HepG2 (cell line): ENCODE measurements around the gene ORC3. TPM values are rescaled to one million over a fixed set of nuclear protein-coding genes. Genes with fewer than 3 reads are reported as not detected.

ENCODE experiments used
- DMAP1 ChIP-seq: IDR thresholded peaks from 2 replicates; pipeline ENCODE4 v1.6.1; 2016
- KAT7 ChIP-seq: IDR thresholded peaks from 2 replicates; pipeline ENCODE4 v1.6.1; 2018; ENCODE audit warnings: borderline replicate concordance, missing compliant biosample characterization
- KDM3A ChIP-seq: IDR thresholded peaks from 2 replicates; pipeline ENCODE4 v1.6.1; 2018; ENCODE audit warnings: low read depth, missing compliant biosample characterization
- MTF2 ChIP-seq: sonication (generic); formaldehyde crosslinking; IDR thresholded peaks from 2 replicates; pipeline ENCODE4 v1.5.0; 2020; ENCODE audit warnings: missing genetic modification reagents, borderline replicate concordance
- SIN3B ChIP-seq: fragments of 150-350 bp; IDR thresholded peaks from 2 replicates; pipeline ENCODE4 v1.6.1; 2014; ENCODE audit warnings: low read length
- THAP11 ChIP-seq: IDR thresholded peaks from 2 replicates; pipeline ENCODE4 v1.6.1; 2016; ENCODE audit warnings: missing biosample characterization, missing genetic modification reagents
- ZEB1 ChIP-seq: IDR thresholded peaks from 2 replicates; pipeline ENCODE4 v1.6.1; 2012; ENCODE audit warnings: mild to moderate bottlenecking, low read depth, inconsistent platforms; ENCODE audit not compliant: insufficient replicate concordance
- ZFP90 ChIP-seq: sonication (generic); formaldehyde crosslinking; IDR thresholded peaks from 2 replicates; pipeline ENCODE4 v1.8.0; 2022; ENCODE audit warnings: missing genetic modification reagents, mild to moderate bottlenecking, inconsistent platforms, borderline replicate concordance
- ZMAT3 ChIP-seq: sonication (generic); formaldehyde crosslinking; conservative IDR thresholded peaks from 2 replicates; pipeline ENCODE4 v1.7.0; 2021; ENCODE audit warnings: missing genetic modification reagents
- ZNF124 ChIP-seq: sonication (generic); formaldehyde crosslinking; IDR thresholded peaks from 2 replicates; pipeline ENCODE4 v1.4.0; 2020; ENCODE audit warnings: missing genetic modification reagents
- ZNF34 ChIP-seq: sonication (generic); formaldehyde crosslinking; IDR thresholded peaks from 2 replicates; pipeline ENCODE4 v1.4.0; 2020; ENCODE audit warnings: mild to moderate bottlenecking, missing genetic modification reagents, borderline replicate concordance
- ZNF552 ChIP-seq: sonication (generic); formaldehyde crosslinking; IDR thresholded peaks from 2 replicates; pipeline ENCODE4 v1.9.0; 2022; ENCODE audit warnings: missing genetic modification reagents, mild to moderate bottlenecking, borderline replicate concordance
- ZNF616 ChIP-seq: sonication (generic); formaldehyde crosslinking; IDR thresholded peaks from 2 replicates; pipeline ENCODE4 v1.5.0; 2020; ENCODE audit warnings: low read depth, mild to moderate bottlenecking, missing genetic modification reagents
- polyA plus RNA-seq, 8 experiments: library from polyadenylated mRNA; depleted of rRNA in 3 of 8; stranded (reverse) in 7 of 8; unstranded in 1 of 8; fragments of >200 nt; fragmentation: Illumina TruSeq in 4 of 8; extraction: Trizol in 4 of 8; gene quantifications; 2 replicates each; pipeline versions ENCODE4 v1.2.1 to v1.2.3, GENCODE V29; 2011 to 2016; ENCODE audit warnings: low read depth in 4 of 8, missing spikeins in 1 of 8, mixed read lengths in 1 of 8; ENCODE audit not compliant: insufficient read depth in 1 of 8
- total RNA-seq, 5 experiments: library from RNA; depleted of rRNA; stranded (reverse); fragments of >200 nt; fragmentation: Illumina TruSeq; extraction: Trizol; gene quantifications; 2 replicates each; pipeline ENCODE4 v1.2.3, GENCODE V29; 2016; ENCODE audit warnings: low read depth in 1 of 5
- TF ChIP-seq, protein P1 (sequence below): sonication (generic); formaldehyde crosslinking; IDR thresholded peaks from 2 replicates; pipeline ENCODE4 v1.4.0; 2020; ENCODE audit warnings: low read depth, mild to moderate bottlenecking, missing genetic modification reagents
- TF ChIP-seq, protein P2 (sequence below): sonication (generic); formaldehyde crosslinking; conservative IDR thresholded peaks from 2 replicates; pipeline ENCODE4 v1.4.0; 2020; ENCODE audit warnings: missing genetic modification reagents
- TF ChIP-seq, protein P3 (sequence below): sonication (generic); formaldehyde crosslinking; IDR thresholded peaks from 2 replicates; pipeline ENCODE4 v1.4.0; 2020; ENCODE audit warnings: missing genetic modification reagents
- TF ChIP-seq, protein P4 (sequence below): sonication (generic); formaldehyde crosslinking; IDR thresholded peaks from 2 replicates; pipeline ENCODE4 v1.9.0; 2021; ENCODE audit warnings: missing genetic modification reagents, mild to moderate bottlenecking, borderline replicate concordance
- TF ChIP-seq, protein P5 (sequence below): sonication (generic); formaldehyde crosslinking; IDR thresholded peaks from 2 replicates; pipeline ENCODE4 v1.8.0; 2022; ENCODE audit warnings: missing genetic modification reagents, low read depth, mild to moderate bottlenecking, borderline replicate concordance
- TF ChIP-seq, protein P6 (sequence below): sonication (generic); formaldehyde crosslinking; IDR thresholded peaks from 2 replicates; pipeline ENCODE4 v1.9.0; 2021; ENCODE audit warnings: missing genetic modification reagents, borderline replicate concordance

The ORC3 gene
- total and polyA plus RNA-seq, 2 of the 13 experiments (the other 11 are each of a cell fraction or from before 2014, with no cell fraction given): 21.8 to 43.5 TPM

DNA sequence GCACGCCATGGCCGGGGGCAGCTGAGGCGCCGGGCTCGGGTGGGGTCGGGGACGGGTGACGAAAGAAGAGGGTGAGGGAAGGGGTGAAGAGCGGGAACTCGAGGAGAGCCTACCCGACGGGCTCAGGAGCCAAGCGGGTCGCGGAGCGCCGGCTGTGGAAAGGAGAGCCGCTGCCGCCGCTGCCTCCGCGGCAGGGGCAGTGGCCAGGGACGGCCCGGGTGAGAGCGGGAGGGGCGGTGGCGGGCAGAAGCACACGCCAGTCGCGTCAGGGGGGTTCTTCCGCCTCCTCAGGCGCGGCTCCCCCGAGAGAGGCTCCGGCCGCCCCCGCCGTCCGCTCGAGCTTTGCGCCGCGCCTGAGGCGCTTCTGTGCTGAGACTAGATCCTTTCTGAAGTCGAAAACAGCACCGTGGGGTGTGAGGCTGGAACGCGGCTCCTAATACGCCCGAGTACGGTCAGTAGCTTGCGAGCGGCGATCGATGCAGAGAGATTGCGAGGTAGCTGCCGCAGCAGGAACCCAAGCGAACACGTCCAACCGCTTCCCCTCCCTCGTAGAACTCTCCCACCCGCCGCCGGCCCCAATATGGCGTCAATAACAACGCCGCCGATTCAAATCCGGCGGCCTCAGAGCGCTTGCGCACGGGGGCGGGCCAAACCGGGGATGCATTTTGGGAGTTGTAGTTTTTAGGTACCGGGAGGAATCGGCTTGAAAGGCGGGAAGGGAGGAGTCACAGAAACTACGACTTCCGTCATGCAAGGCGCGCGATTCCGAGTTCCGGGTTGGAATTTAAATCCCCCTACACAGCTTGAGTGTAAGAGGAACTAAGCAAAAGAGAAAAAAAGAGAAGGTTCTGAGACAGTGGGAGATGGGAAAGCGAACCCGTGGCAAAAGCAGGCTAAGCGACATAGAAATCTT is 112.0 kb downstream of the ORC3 start, which contains the start of gene AKIRIN2 (continued):
- TF ChIP-seq, protein P1, sequence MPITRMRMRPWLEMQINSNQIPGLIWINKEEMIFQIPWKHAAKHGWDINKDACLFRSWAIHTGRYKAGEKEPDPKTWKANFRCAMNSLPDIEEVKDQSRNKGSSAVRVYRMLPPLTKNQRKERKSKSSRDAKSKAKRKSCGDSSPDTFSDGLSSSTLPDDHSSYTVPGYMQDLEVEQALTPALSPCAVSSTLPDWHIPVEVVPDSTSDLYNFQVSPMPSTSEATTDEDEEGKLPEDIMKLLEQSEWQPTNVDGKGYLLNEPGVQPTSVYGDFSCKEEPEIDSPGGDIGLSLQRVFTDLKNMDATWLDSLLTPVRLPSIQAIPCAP (CRISPR knock-in tag): no peak
- TF ChIP-seq, protein P2, sequence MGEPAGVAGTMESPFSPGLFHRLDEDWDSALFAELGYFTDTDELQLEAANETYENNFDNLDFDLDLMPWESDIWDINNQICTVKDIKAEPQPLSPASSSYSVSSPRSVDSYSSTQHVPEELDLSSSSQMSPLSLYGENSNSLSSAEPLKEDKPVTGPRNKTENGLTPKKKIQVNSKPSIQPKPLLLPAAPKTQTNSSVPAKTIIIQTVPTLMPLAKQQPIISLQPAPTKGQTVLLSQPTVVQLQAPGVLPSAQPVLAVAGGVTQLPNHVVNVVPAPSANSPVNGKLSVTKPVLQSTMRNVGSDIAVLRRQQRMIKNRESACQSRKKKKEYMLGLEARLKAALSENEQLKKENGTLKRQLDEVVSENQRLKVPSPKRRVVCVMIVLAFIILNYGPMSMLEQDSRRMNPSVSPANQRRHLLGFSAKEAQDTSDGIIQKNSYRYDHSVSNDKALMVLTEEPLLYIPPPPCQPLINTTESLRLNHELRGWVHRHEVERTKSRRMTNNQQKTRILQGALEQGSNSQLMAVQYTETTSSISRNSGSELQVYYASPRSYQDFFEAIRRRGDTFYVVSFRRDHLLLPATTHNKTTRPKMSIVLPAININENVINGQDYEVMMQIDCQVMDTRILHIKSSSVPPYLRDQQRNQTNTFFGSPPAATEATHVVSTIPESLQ (CRISPR knock-in tag): no peak
- TF ChIP-seq, protein P3, sequence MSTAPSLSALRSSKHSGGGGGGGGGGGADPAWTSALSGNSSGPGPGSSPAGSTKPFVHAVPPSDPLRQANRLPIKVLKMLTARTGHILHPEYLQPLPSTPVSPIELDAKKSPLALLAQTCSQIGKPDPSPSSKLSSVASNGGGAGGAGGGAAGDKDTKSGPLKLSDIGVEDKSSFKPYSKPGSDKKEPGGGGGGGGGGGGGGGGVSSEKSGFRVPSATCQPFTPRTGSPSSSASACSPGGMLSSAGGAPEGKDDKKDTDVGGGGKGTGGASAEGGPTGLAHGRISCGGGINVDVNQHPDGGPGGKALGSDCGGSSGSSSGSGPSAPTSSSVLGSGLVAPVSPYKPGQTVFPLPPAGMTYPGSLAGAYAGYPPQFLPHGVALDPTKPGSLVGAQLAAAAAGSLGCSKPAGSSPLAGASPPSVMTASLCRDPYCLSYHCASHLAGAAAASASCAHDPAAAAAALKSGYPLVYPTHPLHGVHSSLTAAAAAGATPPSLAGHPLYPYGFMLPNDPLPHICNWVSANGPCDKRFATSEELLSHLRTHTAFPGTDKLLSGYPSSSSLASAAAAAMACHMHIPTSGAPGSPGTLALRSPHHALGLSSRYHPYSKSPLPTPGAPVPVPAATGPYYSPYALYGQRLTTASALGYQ (CRISPR knock-in tag): no peak
- TF ChIP-seq ZNF616: no peak
- TF ChIP-seq ZNF552 (CRISPR knock-in tag): peak; percentile 64; the same call in 1 of the 2 replicates
- TF ChIP-seq ZNF124 (CRISPR knock-in tag): peak; percentile 71; the same call in 1 of the 2 replicates
- 0 out of 2 replicates have a peak, but pooled peaks have one; percentile 74 for TF ChIP-seq ZMAT3 (CRISPR knock-in tag)
- TF ChIP-seq, protein P4, sequence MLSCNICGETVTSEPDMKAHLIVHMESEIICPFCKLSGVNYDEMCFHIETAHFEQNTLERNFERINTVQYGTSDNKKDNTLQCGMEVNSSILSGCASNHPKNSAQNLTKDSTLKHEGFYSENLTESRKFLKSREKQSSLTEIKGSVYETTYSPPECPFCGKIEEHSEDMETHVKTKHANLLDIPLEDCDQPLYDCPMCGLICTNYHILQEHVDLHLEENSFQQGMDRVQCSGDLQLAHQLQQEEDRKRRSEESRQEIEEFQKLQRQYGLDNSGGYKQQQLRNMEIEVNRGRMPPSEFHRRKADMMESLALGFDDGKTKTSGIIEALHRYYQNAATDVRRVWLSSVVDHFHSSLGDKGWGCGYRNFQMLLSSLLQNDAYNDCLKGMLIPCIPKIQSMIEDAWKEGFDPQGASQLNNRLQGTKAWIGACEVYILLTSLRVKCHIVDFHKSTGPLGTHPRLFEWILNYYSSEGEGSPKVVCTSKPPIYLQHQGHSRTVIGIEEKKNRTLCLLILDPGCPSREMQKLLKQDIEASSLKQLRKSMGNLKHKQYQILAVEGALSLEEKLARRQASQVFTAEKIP (CRISPR knock-in tag): no peak
- peak; percentile 63; the same call in 1 of the 2 replicates for TF ChIP-seq SIN3B
- no peak for TF ChIP-seq KDM3A (CRISPR knock-in tag)
- no peak for TF ChIP-seq MTF2 (CRISPR knock-in tag)
- no peak for TF ChIP-seq ZNF34 (CRISPR knock-in tag)
- TF ChIP-seq ZEB1: no peak
- TF ChIP-seq, protein P5, sequence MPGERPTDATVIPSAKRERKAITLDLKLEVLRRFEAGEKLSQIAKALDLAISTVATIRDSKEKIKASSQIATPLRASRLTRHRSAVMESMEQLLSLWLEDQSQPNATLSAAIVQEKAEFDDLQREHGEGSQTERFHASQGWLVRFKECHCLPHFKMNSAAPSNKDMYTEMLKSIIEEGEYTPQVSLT (CRISPR knock-in tag): no peak; the same call in 1 of the 2 replicates
- TF ChIP-seq, protein P6, sequence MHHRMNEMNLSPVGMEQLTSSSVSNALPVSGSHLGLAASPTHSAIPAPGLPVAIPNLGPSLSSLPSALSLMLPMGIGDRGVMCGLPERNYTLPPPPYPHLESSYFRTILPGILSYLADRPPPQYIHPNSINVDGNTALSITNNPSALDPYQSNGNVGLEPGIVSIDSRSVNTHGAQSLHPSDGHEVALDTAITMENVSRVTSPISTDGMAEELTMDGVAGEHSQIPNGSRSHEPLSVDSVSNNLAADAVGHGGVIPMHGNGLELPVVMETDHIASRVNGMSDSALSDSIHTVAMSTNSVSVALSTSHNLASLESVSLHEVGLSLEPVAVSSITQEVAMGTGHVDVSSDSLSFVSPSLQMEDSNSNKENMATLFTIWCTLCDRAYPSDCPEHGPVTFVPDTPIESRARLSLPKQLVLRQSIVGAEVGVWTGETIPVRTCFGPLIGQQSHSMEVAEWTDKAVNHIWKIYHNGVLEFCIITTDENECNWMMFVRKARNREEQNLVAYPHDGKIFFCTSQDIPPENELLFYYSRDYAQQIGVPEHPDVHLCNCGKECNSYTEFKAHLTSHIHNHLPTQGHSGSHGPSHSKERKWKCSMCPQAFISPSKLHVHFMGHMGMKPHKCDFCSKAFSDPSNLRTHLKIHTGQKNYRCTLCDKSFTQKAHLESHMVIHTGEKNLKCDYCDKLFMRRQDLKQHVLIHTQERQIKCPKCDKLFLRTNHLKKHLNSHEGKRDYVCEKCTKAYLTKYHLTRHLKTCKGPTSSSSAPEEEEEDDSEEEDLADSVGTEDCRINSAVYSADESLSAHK: no peak
- TF ChIP-seq ZFP90 (CRISPR knock-in tag): no peak
- TF ChIP-seq DMAP1 (CRISPR knock-in tag): peak; percentile 77; the same call in 1 of the 2 replicates
- TF ChIP-seq KAT7 (CRISPR knock-in tag): peak; percentile 73
- TF ChIP-seq THAP11 (CRISPR knock-in tag): peak; percentile 98
